ENCODE measurements around the gene BRD7.

Gene BRD7

DNA sequence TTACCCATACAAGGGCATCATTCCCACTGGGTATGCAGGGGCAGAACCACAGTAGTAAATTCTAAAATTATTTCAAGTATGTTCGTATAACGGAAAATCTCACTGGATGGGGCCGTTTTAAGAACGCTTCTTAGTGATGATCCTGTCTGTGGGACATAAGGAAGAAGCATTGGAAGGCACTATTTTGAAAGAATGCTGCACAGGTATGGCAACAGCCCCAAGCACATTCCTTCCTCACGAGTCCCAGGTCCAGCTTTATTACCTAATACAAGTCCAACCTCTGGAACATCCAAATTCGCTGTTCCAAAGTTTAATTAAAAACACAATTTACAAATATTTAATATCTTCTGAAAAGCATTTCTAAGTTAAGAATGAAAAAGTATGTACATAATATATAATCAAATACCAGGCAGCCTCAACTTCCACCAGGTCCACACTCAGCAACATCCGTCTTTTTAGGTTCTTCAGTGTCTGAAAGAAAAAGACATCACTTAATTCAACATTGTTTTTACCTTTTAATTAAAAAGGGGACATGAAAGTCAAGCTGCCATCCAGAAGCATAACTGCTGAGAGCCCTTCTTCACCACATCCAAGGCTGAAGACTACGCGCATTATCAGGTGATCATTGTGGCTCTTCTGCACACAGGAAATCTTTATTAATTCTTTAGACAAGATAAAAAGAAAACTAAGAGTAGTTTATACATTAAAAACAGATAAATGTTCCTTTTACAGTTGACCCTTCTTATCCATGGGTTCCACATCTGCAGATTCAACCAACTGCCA is 49.8 kb downstream of the BRD7 start:
- no peak for DNase-seq (ENCODE audit: low read depth)

DNA sequence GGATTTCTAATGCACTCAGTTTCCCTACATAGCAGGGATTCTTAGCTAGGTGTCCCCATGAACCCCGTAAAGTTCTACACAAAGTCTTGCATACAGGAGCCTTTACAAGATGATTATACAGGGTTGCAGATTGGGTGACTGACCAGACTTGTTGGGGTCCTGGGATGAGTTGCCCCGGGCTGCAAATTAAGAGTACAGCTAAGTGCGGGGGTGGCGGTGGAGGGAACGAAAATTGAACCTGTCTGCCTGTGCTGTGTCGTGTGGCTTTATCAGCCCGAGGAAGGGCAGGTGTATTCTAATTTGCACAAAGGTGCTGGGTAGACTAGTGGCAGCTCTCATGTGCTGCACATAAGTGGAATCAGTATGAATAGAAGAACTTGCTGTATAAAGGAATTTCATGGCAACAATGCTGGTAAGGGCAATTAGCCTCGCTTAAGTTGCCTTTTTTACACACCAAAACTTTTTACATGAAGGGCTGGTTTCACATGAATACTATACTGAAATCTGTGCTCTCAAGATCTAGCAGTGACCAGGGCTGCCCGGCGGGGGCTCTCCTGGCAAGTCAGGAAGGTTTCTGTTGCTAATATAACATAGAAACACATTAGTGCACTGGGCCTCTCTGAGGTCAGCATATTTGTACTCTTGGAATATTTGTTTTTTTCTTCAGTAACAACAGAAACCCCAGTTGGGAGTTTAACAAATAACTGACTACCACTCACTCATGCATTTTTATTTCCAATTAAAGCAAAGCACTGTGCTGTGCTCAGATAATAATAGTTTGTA is 51.7 kb downstream of the BRD7 start:
- DNase-seq (ENCODE audit: low read depth): no peak

DNA sequence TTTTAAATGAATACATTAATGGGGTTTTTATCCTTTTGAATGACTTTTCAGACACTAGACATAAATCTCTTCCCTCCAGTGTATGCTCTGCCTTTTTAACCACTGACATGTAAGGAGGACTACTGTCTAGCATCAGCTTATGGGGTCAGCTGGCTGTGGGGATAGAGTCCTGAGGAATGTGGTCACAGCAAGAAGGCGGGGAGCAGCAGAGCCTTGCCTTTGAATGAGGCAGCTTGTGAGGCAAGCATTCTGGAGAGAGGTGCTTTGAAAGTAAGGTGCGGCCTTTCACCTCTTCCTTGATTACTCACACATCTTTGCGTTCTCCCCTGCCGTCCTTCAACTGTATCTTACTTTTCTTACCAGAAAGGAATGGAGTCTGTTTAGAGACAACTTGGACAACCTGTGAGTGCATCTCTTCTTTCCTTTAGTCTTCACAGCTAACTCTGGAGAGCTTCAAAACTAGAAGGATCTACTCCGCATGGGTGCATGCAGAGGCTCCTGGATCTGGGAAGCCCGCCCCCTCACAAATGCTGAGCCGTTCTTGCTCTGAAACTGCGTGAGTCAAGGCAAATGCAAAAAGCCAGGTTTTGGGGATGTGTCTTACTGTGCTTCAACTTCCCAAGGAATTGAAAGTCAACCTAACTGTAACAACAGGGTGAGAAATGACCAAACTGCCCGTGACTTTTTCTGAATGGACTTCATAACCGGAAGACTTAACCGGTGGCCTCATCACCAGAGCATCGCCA is 52.5 kb downstream of the BRD7 start:
- DNase-seq (ENCODE audit: low read depth): no peak

DNA sequence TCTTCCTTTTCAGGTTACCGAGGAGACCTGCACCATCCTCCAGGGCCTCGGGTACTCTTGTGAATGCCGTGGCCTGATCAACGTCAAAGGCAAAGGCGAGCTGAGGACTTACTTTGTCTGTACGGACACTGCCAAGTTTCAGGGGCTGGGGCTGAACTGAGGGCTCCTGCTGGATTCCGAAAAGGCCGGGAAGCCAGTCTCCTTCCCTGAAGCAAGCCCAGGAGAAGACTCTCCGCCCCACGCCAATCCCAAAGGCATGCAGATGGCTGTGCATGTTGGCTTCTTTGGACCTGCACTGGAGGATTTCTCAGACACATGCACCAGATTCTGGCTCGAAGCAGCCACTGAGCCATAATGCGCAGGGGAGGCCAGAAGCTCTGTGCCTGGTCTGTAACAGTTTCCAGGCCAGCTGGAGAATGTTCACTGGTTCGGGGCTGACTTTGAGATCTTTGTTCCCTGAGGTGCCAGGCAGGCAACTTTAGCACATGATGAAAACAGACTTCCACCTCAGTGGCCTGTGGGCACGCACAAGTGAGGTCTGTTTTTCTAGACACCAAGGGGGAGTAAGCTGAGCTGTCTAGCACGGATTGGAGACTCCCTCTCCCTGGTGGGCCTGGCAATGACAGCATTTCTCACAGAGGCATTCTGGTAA is 53.3 kb downstream of the BRD7 start:
- DNase-seq (ENCODE audit: low read depth): no peak

DNA sequence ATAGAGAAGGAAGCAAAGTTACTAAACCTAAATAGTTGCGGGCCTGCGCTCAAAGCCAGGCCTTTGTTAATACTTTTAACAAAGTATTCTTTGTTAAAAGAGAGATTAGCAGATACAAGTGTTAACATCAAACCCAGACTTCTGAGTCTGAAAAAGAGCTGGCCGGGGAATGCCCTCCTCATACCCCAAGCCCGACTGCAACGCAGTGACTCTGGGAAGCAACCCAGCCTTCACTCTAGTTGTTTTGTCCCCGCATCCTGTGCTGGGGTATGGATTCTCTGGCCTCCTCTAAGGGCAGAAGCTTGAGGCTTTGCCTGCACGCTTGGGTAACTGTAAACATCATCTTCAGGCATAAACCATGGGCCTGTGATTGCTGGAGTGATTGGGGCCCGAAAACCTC is 54.1 kb downstream of the BRD7 start:
- DNase-seq (ENCODE audit: low read depth): no peak

DNA sequence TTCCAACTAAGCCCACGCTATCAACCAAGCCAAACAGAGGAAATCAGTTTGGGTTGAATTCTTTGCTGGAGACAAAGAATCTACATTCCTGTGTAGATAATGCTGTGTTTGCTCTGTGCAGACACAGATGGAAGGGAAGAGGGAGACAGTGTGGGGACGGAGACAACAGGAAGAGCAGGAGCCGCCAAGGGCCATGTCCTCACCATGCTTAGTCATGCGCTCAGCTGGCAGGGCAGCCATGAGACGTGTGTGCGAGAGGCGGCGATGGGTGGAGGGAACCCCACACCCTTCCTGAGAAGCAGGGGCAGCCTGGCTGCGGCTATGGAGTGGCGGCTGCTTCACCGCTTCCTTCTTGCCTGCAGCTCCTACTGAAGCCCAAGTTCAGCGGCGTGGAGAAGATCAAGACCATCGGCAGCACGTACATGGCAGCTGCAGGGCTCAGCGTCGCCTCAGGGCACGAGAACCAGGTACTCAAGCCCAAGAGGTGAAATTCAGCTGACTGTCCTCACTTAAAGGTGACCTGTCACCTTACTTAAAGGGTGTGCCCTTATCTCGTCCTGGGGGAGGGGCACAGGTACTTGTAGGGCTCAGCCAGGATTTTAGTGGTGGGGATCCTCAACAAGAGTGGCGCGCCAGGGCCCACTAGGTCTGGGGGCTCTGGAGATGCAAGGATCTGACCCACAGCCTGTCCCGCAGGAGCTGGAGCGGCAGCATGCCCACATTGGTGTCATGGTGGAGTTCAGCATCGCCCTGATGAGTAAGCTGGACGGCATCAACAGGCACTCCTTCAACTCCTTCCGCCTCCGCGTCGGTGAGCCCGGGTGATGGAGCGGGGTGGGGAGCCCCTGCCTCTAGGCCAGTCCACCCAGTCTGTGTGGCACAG is 55.0 kb downstream of the BRD7 start:
- DNase-seq (ENCODE audit: low read depth): no peak

DNA sequence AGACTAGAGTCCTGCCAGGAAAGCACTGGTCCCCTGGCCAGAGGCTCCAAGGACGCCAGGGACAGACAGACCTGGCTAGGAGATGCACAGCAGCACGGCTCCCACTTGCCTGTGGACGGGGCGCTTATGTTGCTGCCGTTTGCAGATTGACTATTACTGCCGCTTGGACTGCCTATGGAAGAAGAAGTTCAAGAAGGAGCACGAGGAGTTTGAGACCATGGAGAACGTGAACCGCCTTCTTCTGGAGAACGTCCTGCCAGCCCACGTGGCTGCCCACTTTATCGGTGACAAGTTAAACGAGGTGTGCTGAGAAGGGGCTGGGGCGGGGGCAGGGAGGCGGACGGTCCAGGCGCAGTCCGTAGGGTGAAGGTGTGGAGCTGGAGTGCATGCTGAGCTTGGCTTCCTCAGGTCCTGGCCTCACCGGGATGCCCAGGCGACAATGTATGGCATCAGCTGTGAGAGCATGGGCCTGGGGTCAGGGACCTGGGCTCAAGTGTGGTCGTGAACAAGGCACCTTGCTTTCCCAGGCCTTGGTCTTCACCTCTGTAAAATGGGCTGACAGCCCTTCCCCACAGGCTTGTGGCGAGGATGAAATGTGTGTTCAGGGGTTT is 56.8 kb downstream of the BRD7 start:
- DNase-seq (ENCODE audit: low read depth): no peak

DNA sequence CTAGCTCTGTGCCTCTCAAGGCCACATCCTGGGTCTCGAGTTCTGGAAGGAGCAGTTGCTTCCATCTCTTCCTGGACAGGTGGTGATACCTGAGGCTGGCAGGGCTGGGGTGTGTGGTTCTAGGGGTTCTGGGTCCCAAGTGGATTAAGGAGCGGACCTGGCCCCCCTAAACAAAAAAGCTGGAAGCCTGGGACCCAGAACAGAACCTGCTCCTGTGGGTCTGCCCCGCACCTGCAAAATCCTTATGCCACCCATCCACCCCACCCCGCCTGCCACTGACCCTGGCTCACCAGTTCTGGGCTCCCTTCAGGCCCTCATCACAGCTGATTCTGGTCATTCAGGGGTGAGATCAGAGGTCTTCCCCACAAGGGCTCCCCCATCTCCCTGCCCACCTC is 57.7 kb downstream of the BRD7 start:
- DNase-seq (ENCODE audit: low read depth): no peak

DNA sequence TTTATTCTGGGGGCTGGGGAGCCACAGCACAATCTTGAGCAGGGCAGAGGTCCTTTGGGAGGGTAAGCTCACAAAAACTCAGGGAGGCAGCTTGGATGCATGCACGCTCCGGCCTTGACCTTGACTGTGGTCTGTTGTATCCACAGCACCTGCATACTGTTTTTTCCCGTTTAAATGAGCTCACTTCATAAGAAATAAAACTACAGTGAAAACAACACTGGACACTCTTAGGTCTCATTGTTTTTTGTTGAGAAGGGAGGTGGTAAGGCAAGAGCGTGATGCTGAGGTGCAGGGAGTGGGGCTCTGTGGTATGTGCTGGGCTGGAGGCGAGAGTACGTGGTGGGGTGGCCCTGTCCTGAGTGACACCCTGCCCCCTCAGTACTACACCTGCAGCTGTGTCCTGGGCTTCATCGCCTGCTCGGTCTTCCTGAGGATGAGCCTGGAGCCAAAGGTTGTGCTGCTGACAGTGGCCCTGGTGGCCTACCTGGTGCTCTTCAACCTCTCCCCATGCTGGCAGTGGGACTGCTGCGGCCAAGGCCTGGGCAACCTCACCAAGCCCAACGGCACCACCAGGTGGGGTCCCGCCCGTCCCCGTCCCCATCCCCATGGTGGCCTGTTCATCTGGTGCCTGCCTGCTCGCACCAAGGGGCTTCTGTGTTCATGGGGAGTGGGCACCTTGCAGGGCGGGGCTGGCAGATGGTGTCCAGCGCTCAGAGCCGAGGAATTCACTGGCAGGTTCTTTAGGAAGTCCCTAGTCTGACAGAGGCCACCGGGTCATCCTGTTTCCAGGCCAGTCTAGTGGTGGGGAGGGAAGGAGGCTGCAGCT is 58.3 kb downstream of the BRD7 start:
- no peak for DNase-seq (ENCODE audit: low read depth)

DNA sequence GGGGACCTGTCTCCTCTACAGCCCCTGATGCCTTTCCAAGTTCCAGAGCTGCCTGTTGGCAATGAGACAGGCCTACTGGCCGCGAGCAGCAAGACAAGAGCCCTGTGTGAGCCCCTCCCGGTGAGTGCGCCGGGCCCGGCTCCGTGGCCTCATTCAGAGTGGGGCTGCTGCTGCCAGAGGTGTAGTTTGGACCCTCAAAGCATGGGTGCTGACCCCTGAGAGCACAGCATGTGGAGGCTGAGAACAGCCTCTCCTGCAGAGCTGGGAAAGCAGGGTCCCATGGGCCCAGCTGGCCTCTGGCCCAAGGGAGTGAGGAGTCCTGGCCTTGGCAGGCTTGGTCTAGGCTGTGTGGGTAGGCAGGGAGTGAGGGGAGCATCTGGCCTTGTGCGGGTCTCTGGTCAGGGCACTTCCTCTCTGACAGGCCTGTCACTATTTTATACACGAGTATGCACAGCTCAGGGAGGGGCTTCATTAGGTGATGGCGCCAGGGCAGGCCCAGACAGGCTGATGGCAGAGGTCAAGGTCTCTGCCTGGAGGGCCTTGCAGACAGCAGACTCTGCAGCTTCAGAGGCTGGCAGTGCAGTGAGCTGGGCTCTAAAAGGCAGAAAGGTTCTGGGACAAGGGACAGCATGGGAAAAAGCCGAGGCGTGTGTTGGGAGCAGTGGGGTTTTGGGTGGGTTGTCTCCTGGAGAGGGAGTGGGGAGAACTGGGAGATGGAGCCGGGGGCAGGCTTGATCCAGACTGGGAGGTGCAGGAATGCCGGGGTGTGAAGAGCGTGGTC is 59.1 kb downstream of the BRD7 start:
- no peak for DNase-seq (ENCODE audit: low read depth)

DNA sequence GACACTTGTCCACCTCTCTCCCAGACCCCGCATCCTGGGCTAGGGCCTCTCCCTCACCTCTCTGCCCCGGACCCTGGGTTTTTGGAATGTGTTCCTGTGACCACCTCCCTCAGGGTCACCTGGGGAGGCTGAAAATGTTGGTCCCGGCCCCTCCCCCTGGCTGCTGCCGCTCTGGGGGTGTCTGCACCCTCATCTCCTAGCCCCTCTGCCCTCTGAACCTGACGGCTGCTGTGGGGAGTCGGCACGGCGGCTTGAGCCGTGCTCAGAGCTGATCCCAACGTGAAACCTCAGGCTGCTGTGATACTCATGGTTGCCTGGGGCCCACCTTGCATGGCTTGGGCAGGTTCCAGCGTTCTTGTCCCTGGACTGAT is 59.6 kb downstream of the BRD7 start:
- DNase-seq (ENCODE audit: low read depth): no peak

DNA sequence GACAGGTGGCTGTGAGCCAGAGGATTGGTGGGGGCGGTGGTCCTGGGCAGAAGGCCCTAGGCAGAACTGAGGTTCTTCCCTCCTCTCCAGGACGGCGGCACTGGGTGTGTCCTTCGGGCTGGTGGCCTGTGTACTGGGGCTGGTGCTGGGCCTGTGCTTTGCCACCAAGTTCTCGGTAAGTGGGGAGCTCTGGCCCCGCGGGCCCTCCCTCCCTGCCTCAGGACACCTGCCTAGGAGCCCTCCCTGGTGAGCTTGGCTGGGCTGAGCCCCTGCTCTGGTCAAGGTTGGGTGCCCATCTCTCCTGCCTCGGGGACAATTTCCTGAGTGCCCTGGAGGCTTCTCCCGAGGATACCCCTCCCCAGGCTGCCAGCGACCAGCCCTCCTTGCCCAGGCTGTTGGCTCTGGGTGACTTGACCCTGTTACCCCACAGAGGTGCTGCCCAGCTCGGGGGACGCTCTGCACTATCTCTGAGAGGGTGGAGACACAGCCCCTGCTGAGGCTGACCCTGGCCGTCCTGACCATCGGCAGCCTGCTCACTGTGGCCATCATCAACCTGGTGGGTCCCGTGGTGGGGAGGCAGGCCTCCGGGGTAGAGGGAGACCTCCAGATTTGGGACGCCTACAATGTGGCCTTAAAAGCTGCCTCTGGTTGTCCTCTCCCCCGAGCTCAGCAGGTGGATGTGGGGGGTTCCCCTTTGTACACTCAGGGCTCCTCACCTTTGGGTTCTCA is 60.4 kb downstream of the BRD7 start:
- DNase-seq (ENCODE audit: low read depth): no peak

DNA sequence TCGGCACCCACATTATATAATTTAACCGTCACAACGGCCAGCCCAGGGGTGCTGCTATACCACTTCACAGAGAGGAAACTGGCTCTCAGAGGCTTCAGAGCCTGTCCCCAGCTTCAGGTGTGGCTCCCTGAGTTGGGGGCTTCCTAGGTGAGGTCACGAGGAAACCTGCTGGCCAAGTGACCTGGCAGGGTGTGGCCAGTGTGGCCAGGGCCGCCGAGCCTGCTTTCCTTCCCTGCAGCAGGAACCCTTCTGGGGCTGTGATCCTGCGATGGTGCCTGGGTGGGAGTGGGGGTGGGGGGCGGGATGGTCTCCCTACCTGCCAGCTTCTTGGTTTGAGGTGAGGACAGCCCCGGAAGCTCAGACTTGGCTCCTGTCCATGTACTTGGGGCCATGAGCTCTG is 62.5 kb downstream of the BRD7 start:
- no peak for DNase-seq (ENCODE audit: low read depth)

DNA sequence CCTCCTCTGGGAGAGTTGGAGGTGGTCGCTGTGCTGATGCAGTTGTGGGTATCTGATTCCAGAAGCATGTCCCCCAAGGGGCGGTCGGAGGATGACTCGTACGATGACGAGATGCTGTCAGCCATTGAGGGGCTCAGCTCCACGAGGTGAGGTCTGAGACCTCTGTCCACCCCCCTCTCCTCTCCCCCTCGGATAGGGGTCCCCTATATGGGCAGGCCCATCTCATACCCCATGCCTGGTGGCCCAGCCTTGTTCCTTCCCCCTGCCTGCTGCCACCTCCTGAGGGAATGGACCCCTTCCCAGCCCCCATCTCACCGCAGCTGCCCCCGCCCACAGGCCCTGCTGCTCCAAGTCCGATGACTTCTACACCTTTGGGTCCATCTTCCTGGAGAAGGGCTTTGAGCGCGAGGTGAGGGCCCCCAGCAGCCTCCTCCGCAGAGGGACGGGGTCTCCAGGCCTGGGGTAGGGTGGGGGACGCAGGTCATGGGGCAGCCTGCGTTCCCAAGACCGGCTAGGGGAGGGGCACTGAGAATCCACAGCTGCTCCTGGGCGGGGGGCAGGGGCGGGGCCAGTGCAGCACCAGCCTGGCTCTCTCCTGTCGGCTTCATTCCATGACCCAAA is 63.2 kb downstream of the BRD7 start:
- no peak for DNase-seq (ENCODE audit: low read depth)

DNA sequence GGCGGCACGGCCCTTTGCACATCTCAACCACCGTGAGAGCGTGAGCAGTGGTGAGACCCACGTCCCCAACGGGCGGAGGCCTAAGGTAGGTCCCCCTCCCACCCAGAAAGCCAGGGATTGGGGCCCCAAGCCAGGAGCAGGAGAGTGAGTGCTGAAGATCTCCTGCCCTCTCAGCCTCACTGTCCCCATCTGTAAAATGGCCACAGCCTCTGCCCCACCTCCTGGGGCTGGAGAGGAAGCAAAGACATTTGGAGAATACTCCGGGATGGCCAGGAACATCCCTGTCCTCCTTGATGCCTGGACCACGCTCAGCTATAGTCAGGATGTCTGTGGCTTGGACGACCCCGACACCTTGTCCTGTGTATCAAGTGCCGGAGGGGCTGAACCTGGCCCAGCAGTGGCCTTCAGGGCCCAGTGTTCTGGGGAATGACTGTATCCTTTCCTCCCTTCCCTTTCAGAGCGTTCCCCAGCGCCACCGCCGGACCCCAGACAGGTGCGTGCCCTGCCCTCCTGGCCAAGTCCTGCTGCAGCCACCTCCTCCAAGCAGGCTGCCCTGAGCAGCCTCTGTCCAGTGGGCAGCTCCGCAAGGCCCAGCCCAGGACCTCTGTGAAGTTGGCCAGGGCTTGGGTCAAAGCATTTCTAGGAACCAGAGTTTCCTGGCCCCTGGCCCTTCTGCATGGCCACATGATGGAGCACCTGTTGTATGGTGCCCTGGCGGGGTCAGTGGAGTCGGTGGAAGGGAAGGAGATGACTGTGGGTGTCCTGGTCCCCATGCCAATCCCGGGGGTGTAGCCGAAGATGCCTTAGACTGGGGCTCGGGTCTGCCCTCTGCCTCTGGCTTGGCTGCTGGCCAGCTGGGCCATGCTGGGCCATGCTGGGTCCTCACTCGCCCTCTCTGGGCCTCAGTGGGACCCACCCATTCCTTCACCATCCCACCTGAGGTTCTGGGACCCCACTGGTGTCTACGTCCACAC is 64.0 kb downstream of the BRD7 start:
- DNase-seq (ENCODE audit: low read depth): no peak

DNA sequence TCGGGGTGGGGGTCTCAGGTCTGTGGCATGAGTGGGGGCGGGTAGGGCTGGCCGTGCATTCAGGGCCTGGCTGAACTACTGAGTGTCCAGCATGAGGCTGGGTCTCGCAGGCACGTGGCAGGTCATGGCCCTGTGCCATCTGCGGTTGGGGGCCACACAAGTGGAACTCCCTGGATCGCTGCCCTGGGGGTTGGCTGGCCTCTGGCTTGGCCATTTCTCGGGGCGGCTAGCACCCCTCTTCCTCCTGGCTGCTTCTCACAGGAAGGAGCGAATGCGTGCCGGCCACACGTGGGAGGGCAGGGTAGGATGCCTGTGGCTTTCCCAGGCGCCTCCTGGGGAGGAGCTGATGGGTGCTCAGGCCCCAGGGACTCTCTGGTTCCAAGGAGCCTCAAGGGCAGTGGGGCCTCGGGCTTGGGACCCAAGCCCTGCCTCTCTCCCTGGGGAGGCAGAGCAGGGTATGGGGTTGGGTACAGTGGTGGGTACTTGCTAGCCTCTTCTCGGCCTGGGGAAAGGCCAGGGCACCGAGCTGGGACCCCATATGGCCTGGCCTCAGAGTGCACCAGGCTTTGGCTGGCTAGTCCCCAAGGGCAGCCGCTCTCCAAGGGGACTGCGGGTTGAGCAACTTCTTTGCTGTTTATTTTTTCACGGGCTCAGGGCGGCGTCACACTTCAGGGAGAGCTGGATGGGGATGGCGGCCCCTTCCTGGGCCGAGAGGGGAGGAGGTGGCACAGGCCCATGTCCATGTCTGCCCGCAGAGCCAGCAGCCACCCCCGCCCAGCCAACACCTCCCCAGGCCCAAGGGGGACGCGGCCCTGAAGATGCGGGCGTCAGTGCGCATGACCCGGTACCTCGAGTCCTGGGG is 65.0 kb downstream of the BRD7 start:
- DNase-seq (ENCODE audit: low read depth): no peak
